Nephron progenitor cell (in vitro differentiated cells): ENCODE measurements around the gene CDH19.

Experiments
- DNase-seq: peaks from one replicate; pipeline ENCODE4 v3.0.0; 2021
- H3K27ac Mint-ChIP-seq: 2 replicates; pipeline ENCODE4 v1.8.0; 2021; ENCODE audit warnings: mild to moderate bottlenecking, moderate library complexity, mixed read lengths
- H3K27me3 Mint-ChIP-seq: 2 replicates; pipeline ENCODE4 v1.8.0; 2021; ENCODE audit warnings: mild to moderate bottlenecking, low read depth, mixed read lengths; ENCODE audit not compliant: poor library complexity
- H3K36me3 Mint-ChIP-seq: 2 replicates; pipeline ENCODE4 v1.8.0; 2021; ENCODE audit warnings: low read depth, mixed read lengths
- H3K4me1 Mint-ChIP-seq: 2 replicates; pipeline ENCODE4 v1.8.0; 2021; ENCODE audit warnings: mixed read lengths
- H3K4me3 Mint-ChIP-seq: 2 replicates; pipeline ENCODE4 v1.8.0; 2021; ENCODE audit warnings: mild to moderate bottlenecking, moderate library complexity, mixed read lengths
- H3K9me3 Mint-ChIP-seq: 2 replicates; pipeline ENCODE4 v1.8.0; 2021; ENCODE audit warnings: mild to moderate bottlenecking, moderate library complexity, mixed read lengths
- TF ChIP-seq, protein P1 (sequence below): fragments of 200-600 bp; sonication (generic); IDR thresholded peaks from 2 replicates; pipeline ENCODE4 v1.5.0; 2021; ENCODE audit warnings: antibody characterized with exemption

Gene CDH19, protein sequence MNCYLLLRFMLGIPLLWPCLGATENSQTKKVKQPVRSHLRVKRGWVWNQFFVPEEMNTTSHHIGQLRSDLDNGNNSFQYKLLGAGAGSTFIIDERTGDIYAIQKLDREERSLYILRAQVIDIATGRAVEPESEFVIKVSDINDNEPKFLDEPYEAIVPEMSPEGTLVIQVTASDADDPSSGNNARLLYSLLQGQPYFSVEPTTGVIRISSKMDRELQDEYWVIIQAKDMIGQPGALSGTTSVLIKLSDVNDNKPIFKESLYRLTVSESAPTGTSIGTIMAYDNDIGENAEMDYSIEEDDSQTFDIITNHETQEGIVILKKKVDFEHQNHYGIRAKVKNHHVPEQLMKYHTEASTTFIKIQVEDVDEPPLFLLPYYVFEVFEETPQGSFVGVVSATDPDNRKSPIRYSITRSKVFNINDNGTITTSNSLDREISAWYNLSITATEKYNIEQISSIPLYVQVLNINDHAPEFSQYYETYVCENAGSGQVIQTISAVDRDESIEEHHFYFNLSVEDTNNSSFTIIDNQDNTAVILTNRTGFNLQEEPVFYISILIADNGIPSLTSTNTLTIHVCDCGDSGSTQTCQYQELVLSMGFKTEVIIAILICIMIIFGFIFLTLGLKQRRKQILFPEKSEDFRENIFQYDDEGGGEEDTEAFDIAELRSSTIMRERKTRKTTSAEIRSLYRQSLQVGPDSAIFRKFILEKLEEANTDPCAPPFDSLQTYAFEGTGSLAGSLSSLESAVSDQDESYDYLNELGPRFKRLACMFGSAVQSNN

DNA sequence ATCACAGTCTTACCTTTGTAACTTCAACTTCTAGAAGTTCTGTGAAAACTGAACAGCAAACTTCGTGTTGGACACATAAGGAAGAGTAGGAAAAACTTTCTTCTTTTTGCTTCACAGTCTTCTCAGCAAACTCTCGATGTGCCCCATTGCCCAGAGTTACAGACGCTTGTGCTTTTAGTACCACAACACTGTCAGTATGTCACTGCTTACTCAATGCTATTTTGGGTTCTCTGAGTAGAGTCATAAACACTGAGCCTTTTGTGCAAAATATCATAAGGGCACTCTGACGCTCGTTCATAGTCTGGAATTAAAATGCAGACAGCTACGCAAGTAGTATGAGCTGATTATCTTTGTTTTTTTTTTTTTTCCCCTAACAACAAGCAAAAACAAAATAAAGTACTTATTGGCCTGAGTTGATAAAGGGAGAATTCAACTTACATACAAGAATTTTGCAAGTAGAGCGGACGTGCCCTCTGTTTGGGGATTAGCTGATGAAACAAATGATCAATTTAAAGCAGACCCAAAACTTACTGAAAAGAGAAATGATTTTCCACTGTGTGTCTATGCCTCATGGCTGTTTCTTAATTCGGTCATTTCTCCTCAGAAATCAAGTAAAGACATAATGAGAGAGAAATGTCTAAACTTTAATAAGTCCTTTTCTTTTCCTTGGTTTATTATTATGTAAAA lies at the start of gene CDH19:
Gene CDH19 (minus strand): TSS at position 150 of the 687 bp plus-strand sequence. CDS start 31,886 bp downstream, outside the sequence.
- no peak within 1 kb of the TSS for H3K4me3 Mint-ChIP-seq
- TF ChIP-seq, protein P1, sequence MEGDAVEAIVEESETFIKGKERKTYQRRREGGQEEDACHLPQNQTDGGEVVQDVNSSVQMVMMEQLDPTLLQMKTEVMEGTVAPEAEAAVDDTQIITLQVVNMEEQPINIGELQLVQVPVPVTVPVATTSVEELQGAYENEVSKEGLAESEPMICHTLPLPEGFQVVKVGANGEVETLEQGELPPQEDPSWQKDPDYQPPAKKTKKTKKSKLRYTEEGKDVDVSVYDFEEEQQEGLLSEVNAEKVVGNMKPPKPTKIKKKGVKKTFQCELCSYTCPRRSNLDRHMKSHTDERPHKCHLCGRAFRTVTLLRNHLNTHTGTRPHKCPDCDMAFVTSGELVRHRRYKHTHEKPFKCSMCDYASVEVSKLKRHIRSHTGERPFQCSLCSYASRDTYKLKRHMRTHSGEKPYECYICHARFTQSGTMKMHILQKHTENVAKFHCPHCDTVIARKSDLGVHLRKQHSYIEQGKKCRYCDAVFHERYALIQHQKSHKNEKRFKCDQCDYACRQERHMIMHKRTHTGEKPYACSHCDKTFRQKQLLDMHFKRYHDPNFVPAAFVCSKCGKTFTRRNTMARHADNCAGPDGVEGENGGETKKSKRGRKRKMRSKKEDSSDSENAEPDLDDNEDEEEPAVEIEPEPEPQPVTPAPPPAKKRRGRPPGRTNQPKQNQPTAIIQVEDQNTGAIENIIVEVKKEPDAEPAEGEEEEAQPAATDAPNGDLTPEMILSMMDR: no peak
- no peaks in the 10 kb centered on the region for H3K4me1 Mint-ChIP-seq
- no peaks in the 10 kb centered on the region for H3K9me3 Mint-ChIP-seq
- H3K27ac Mint-ChIP-seq: no peak within 1 kb of the TSS
- no peaks in the 10 kb centered on the region for H3K27me3 Mint-ChIP-seq
- DNase-seq: no peak
- no peaks in the 10 kb centered on the region for H3K36me3 Mint-ChIP-seq

DNA sequence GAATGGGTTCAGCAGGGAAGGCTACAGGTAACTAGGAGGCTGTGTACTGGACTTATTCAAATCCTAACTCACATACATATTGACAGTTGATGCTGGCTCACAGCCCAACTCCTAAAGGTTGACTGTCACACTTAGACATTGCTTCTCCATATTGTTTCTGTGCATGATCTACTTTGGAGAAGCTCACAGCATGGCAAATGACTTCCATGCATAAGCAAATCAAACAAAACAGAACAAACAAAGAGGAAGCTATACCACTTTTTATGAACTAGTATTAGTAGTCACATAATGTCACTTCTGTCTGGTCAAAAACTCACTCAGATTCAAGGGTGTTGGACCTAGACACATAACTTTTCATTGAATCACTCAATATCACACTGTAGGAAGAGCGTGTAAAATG lies 43.8 kb upstream of the CDH19 start:
- H3K9me3 Mint-ChIP-seq: no peaks in the 10 kb centered on the region
- H3K27me3 Mint-ChIP-seq: no peaks in the 10 kb centered on the region
- H3K4me3 Mint-ChIP-seq: no peak overlapping the region
- no peak for DNase-seq
- H3K36me3 Mint-ChIP-seq: no peaks in the 10 kb centered on the region
- H3K27ac Mint-ChIP-seq: no peak overlapping the region
- H3K4me1 Mint-ChIP-seq: no peaks in the 10 kb centered on the region
- TF ChIP-seq, protein P1: no peak

DNA sequence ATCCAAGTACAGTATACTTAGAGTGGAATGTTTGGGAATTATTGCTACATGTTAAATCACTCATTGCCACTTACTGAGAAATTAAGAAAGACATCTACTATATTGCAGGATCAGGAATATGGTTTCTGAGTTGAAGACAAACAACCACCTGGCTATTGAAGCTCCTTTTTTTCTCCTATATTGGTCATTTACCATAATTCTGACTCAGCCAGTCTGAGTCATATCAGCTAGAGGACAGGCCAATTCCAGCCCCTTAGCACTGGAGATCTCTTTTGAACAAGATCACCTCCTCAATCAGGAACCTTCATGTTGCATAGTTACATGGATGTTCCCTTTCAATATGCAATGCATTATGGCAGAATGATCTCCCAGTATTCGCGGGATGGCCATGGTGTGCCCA lies 42.7 kb upstream of the CDH19 start:
- Mint-ChIP-seq H3K9me3 (no peaks in the 10 kb centered on the region), H3K27me3 (no peaks in the 10 kb centered on the region), H3K36me3 (no peaks in the 10 kb centered on the region), H3K27ac (no peak overlapping the region), H3K4me3 (no peak overlapping the region), H3K4me1 (no peaks in the 10 kb centered on the region)
- no peak for DNase-seq
- TF ChIP-seq, protein P1: no peak

DNA sequence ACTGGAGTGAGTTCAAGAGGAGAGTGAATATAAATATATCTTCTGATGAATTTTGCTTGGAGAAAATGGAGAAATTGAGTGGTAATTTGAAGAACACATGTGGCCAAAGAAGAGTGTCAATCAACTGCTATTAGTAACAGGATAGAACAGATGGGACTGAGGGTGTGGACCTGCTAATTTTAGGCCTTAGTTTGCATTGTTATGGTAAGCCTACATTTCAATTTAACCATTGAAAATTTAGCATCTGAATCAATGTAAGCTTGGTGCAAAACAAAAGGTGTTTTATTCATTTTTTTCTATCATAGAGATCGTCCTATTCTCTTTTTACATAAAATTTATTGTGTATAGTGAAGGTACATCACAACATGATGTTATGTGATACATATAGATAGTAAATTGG lies 42.1 kb upstream of the CDH19 start:
- Mint-ChIP-seq H3K27ac (no peak overlapping the region), H3K4me1 (no peaks in the 10 kb centered on the region), H3K27me3 (no peaks in the 10 kb centered on the region), H3K9me3 (no peaks in the 10 kb centered on the region), H3K4me3 (no peak overlapping the region), H3K36me3 (no peaks in the 10 kb centered on the region)
- no peak for DNase-seq
- TF ChIP-seq, protein P1: no peak

DNA sequence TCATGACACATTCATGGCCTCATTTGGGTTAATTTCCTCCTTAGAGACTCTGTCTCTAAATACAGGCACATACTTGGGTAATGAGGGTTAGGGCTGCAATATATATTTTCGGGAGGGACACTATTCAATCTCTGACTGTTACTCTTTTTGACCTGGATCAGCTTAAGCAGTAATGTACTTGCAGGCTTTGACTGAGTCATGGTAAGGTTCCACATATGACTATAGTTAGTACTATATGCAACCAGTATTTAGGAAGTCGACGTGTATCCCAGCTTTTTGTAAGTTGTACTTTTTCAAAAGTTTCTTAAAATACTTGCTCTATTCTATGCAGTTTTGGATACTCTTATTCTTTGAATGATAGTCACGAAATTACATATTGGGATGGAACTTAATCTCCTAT lies 37.2 kb upstream of the CDH19 start:
- Mint-ChIP-seq H3K36me3 (no peaks in the 10 kb centered on the region), H3K4me3 (no peak overlapping the region), H3K4me1 (no peaks in the 10 kb centered on the region), H3K27ac (no peak overlapping the region), H3K9me3 (no peaks in the 10 kb centered on the region), H3K27me3 (no peaks in the 10 kb centered on the region)
- DNase-seq: no peak
- TF ChIP-seq, protein P1: no peak
